SK-N-SH treated with all-trans-retinoic acid at 6 μM for 48 hours (cell line): Measurements from ENCODE around the gene VWF.

Experiments used
- ATAC-seq: fragments of 200-7000 bp; cut with Tn5 transposase; 3 replicates; pipeline ENCODE4 v1.9.1; 2020; ENCODE audit warnings: mild to moderate bottlenecking, moderate library complexity
- ARNTL ChIP-seq: fragments of 450-650 bp; formaldehyde crosslinking; IDR thresholded peaks from 2 replicates; pipeline ENCODE4 v1.5.0; 2020; ENCODE audit warnings: low read depth, mild to moderate bottlenecking, moderate library complexity, borderline replicate concordance
- BACH2 ChIP-seq: fragments of 250-450 bp; sonication (Bioruptor Pico); IDR thresholded peaks from 2 replicates; pipeline ENCODE4 v1.9.0; 2021; ENCODE audit warnings: mild to moderate bottlenecking, borderline replicate concordance
- CREB5 ChIP-seq: fragments of 250-450 bp; sonication (Bioruptor Pico); IDR thresholded peaks from 2 replicates; pipeline ENCODE4 v1.5.1; 2020; ENCODE audit warnings: low read depth, mild to moderate bottlenecking, moderate library complexity
- CSDC2 ChIP-seq: fragments of 250-450 bp; sonication (Bioruptor Pico); IDR thresholded peaks from 2 replicates; pipeline ENCODE4 v1.5.0; 2020; ENCODE audit warnings: mild to moderate bottlenecking, moderate library complexity
- CSRNP3 ChIP-seq: fragments of 250-450 bp; sonication (Bioruptor Pico); IDR thresholded peaks from 2 replicates; pipeline ENCODE4 v1.5.1; 2021; ENCODE audit warnings: mild to moderate bottlenecking, moderate library complexity
- ESRRG ChIP-seq: fragments of 250-450 bp; sonication (Bioruptor Pico); IDR thresholded peaks from 2 replicates; pipeline ENCODE4 v1.6.1; 2021; ENCODE audit warnings: mild to moderate bottlenecking
- GLIS3 ChIP-seq: fragments of 250-450 bp; sonication (Bioruptor Pico); IDR thresholded peaks from 2 replicates; pipeline ENCODE4 v1.5.0; 2020; ENCODE audit warnings: mild to moderate bottlenecking, moderate library complexity
- ISL1 ChIP-seq: fragments of 250-450 bp; sonication (Bioruptor Pico); IDR thresholded peaks from 2 replicates; pipeline ENCODE4 v2.1.2; 2022; ENCODE audit warnings: mild to moderate bottlenecking, moderate library complexity
- OSR1 ChIP-seq: fragments of 250-450 bp; sonication (Bioruptor Pico); IDR thresholded peaks from 2 replicates; pipeline ENCODE4 v1.8.0; 2022; ENCODE audit warnings: moderate library complexity, mild to moderate bottlenecking, inconsistent platforms
- PATZ1 ChIP-seq: fragments of 250-450 bp; sonication (Bioruptor Pico); IDR thresholded peaks from 2 replicates; pipeline ENCODE4 v1.8.0; 2020; ENCODE audit warnings: mild to moderate bottlenecking, moderate library complexity, borderline replicate concordance
- POU6F1 ChIP-seq: fragments of 250-450 bp; sonication (Bioruptor Pico); IDR thresholded peaks from 2 replicates; pipeline ENCODE4 v1.8.0; 2021; ENCODE audit warnings: low read depth, mild to moderate bottlenecking, moderate library complexity, borderline replicate concordance
- PPARA ChIP-seq: fragments of 250-450 bp; sonication (Bioruptor Pico); IDR thresholded peaks from 2 replicates; pipeline ENCODE4 v1.5.0; 2020; ENCODE audit warnings: mild to moderate bottlenecking, borderline replicate concordance
- RARB ChIP-seq: fragments of 250-450 bp; sonication (Bioruptor Pico); IDR thresholded peaks from 2 replicates; pipeline ENCODE4 v1.8.0; 2021; ENCODE audit warnings: mild to moderate bottlenecking, moderate library complexity
- SNAI2 ChIP-seq: fragments of 250-450 bp; sonication (Bioruptor Pico); IDR thresholded peaks from 2 replicates; pipeline ENCODE4 v1.5.0; 2020; ENCODE audit warnings: mild to moderate bottlenecking, moderate library complexity
- TCF4 ChIP-seq: fragments of 250-450 bp; sonication (Bioruptor Pico); IDR thresholded peaks from 2 replicates; pipeline ENCODE4 v1.8.0; 2021; ENCODE audit warnings: mild to moderate bottlenecking, moderate library complexity, borderline replicate concordance
- TOX ChIP-seq: fragments of 250-450 bp; sonication (Bioruptor Pico); IDR thresholded peaks from 2 replicates; pipeline ENCODE4 v1.8.0; 2021; ENCODE audit warnings: mild to moderate bottlenecking, moderate library complexity, borderline replicate concordance
- TSHZ2 ChIP-seq: fragments of 250-450 bp; sonication (Bioruptor Pico); IDR thresholded peaks from 2 replicates; pipeline ENCODE4 v1.5.0; 2020; ENCODE audit warnings: mild to moderate bottlenecking, moderate library complexity
- ZC3H10 ChIP-seq: fragments of 250-450 bp; sonication (Bioruptor Pico); IDR thresholded peaks from 2 replicates; pipeline ENCODE4 v1.5.1; 2021; ENCODE audit warnings: mild to moderate bottlenecking, moderate library complexity
- ZFP3 ChIP-seq: fragments of 250-450 bp; sonication (Bioruptor Pico); IDR thresholded peaks from 2 replicates; pipeline ENCODE4 v1.5.0; 2020; ENCODE audit warnings: mild to moderate bottlenecking, moderate library complexity
- ZFP30 ChIP-seq: fragments of 450-650 bp; formaldehyde crosslinking; IDR thresholded peaks from 2 replicates; pipeline ENCODE4 v1.5.0; 2022; ENCODE audit warnings: mild to moderate bottlenecking, moderate library complexity
- ZNF565 ChIP-seq: fragments of 450-650 bp; formaldehyde crosslinking; conservative IDR thresholded peaks from 2 replicates; pipeline ENCODE4 v1.5.0; 2020; ENCODE audit warnings: low read depth, mild to moderate bottlenecking, moderate library complexity
- ZNF70 ChIP-seq: fragments of 450-650 bp; formaldehyde crosslinking; IDR thresholded peaks from 2 replicates; pipeline ENCODE4 v1.5.0; 2020; ENCODE audit warnings: mild to moderate bottlenecking, moderate library complexity
- ZNF8 ChIP-seq: fragments of 450-650 bp; formaldehyde crosslinking; IDR thresholded peaks from 2 replicates; pipeline ENCODE4 v1.5.0; 2020; ENCODE audit warnings: mild to moderate bottlenecking, moderate library complexity

Gene VWF

GRCh38 chr12:6084261-6084968, 40.1 kb downstream of the VWF start:
- peak; percentile 86 for TF ChIP-seq CREB5
- TF ChIP-seq GLIS3 (CRISPR knock-in tag), result peak; percentile 14; the same call in 1 of the 2 replicates
- TF ChIP-seq ARNTL (CRISPR knock-in tag), result no peak
- 0 out of 2 replicates have a peak, but pooled peaks have one; percentile 16 for TF ChIP-seq ZNF70
- TF ChIP-seq ZNF565 (CRISPR knock-in tag), result no peak
- peak; percentile 71 for TF ChIP-seq ZFP3
- no peak for TF ChIP-seq OSR1 (CRISPR knock-in tag)
- 0 out of 2 replicates have a peak, but pooled peaks have one; percentile 41 for TF ChIP-seq PPARA
- TF ChIP-seq CSRNP3 (CRISPR knock-in tag), result 0 out of 2 replicates have a peak, but pooled peaks have one; percentile 19
- no peak for TF ChIP-seq ESRRG (CRISPR knock-in tag)
- peak; percentile 40; the same call in 1 of the 2 replicates for TF ChIP-seq ZFP30 (CRISPR knock-in tag)
- 0 out of 2 replicates have a peak, but pooled peaks have one; percentile 76 for TF ChIP-seq CSDC2 (CRISPR knock-in tag)
- TF ChIP-seq BACH2 (CRISPR knock-in tag), result no peak
- no peak for TF ChIP-seq TOX (CRISPR knock-in tag)
- TF ChIP-seq TSHZ2 (CRISPR knock-in tag), result peak; percentile 55; the same call in 1 of the 2 replicates
- TF ChIP-seq ZC3H10 (CRISPR knock-in tag), result no peak
- TF ChIP-seq ISL1 (CRISPR knock-in tag), result peak; percentile 89
- peak; percentile 97 for TF ChIP-seq TCF4 (CRISPR knock-in tag)
- TF ChIP-seq RARB (CRISPR knock-in tag), result no peak
- TF ChIP-seq POU6F1, result no peak
- 0 out of 2 replicates have a peak, but pooled peaks have one; percentile 70 for TF ChIP-seq PATZ1 (CRISPR knock-in tag)
- TF ChIP-seq ZNF8 (CRISPR knock-in tag), result peak; percentile 60; the same call in 1 of the 2 replicates
- TF ChIP-seq SNAI2 (CRISPR knock-in tag), result peak; percentile 81
- ATAC-seq, result peak; percentile 82

- ATAC-seq, result no peak
- TF ChIP-seq TCF4 (CRISPR knock-in tag), result no peak
- no peak for TF ChIP-seq TOX (CRISPR knock-in tag)
- no peak for TF ChIP-seq GLIS3 (CRISPR knock-in tag)
- TF ChIP-seq ZFP30 (CRISPR knock-in tag), result no peak
- TF ChIP-seq ZC3H10 (CRISPR knock-in tag), result no peak
- no peak for TF ChIP-seq OSR1 (CRISPR knock-in tag)
- TF ChIP-seq PPARA, result no peak
These were observed 40.9 kb downstream of the VWF start for GRCh38 chr12:6083601-6084000.
